HFFc6 (cell line): Measurements from ENCODE around the gene VAC14. TPM values are rescaled to one million over a fixed set of nuclear protein-coding genes. Genes with fewer than 3 reads are reported as not detected.
"Not testable (repeated sequence)": the region's sequence is repeated elsewhere in the genome, so short reads cannot be mapped to it uniquely, and the experiment has no call there.

Experiments used
- DNase-seq: peaks from one replicate; pipeline ENCODE4 v3.0.0-alpha.2; 2018
- H3K27ac Mint-ChIP-seq: 2 replicates; pipeline ENCODE4 v1.8.0; 2020; ENCODE audit warnings: mild to moderate bottlenecking, mixed read lengths
- H3K27me3 Mint-ChIP-seq: 2 replicates; pipeline ENCODE4 v1.8.0; 2021; ENCODE audit warnings: mild to moderate bottlenecking, moderate library complexity, mixed read lengths; ENCODE audit not compliant: insufficient read depth
- H3K36me3 Mint-ChIP-seq: 2 replicates; pipeline ENCODE4 v1.8.0; 2021; ENCODE audit warnings: low read depth, mixed read lengths
- H3K4me1 Mint-ChIP-seq: 2 replicates; pipeline ENCODE4 v1.8.0; 2020; ENCODE audit warnings: low read depth, mixed read lengths
- H3K4me3 Mint-ChIP-seq: 2 replicates; pipeline ENCODE4 v1.8.0; 2020; ENCODE audit warnings: mild to moderate bottlenecking, moderate library complexity, mixed read lengths
- H3K9me3 Mint-ChIP-seq: 2 replicates; pipeline ENCODE4 v1.8.0; 2020; ENCODE audit warnings: mild to moderate bottlenecking, mixed read lengths
- CTCF ChIP-seq: fragments of 200-600 bp; sonication (generic); IDR thresholded peaks from 2 replicates; pipeline ENCODE4 v1.5.0; 2021; ENCODE audit warnings: antibody characterized with exemption, mild to moderate bottlenecking
- total RNA-seq, 6 experiments: library from RNA; stranded (reverse); fragmentation: NEBNext Ultra II Directional; extraction: Animal tissue kit (Norgen Biotek cat#: 25700); gene quantifications; 2 replicates in 1 of 6; 3 replicates in 5 of 6; pipeline ENCODE4 v1.2.3, GENCODE V29; 2021

VAC14 gene
- total RNA-seq, 6 experiments from 2014 or later, result 34.5 to 45.5 (median 37.6) TPM

- no peak overlapping the region for H3K4me3 Mint-ChIP-seq
- DNase-seq, result no peak
- TF ChIP-seq CTCF, result no peak
- H3K27me3 Mint-ChIP-seq, result peaks cover 9% of the 10 kb centered on the region
- no peaks in the 10 kb centered on the region for H3K9me3 Mint-ChIP-seq
- H3K27ac Mint-ChIP-seq, result no peak overlapping the region
- H3K4me1 Mint-ChIP-seq, result no peaks in the 10 kb centered on the region
- H3K36me3 Mint-ChIP-seq, result peaks cover 29% of the 10 kb centered on the region
Observed at GRCh38 chr16:70674221-70675014, 126.5 kb downstream of the VAC14 start.

- H3K9me3 Mint-ChIP-seq, H3K27ac Mint-ChIP-seq, H3K4me1 Mint-ChIP-seq, H3K4me3 Mint-ChIP-seq, H3K27me3 Mint-ChIP-seq, DNase-seq: not testable (repeated sequence)
- peaks cover 53% of the 10 kb centered on the region for H3K36me3 Mint-ChIP-seq
Observed at GRCh38 chr16:70670938-70671337, 130.0 kb downstream of the VAC14 start.

GRCh38 chr16:70670175-70670574, 130.8 kb downstream of the VAC14 start:
- DNase-seq, result no peak
- no peak overlapping the region for H3K4me3 Mint-ChIP-seq
- peak overlapping the region; percentile 13; the same call in 1 of the 2 replicates for H3K27ac Mint-ChIP-seq
- no peaks in the 10 kb centered on the region for H3K4me1 Mint-ChIP-seq
- H3K9me3 Mint-ChIP-seq, result no peaks in the 10 kb centered on the region
- H3K27me3 Mint-ChIP-seq, result peaks cover 6% of the 10 kb centered on the region; the same call in 1 of the 2 replicates
- no peak for TF ChIP-seq CTCF
- H3K36me3 Mint-ChIP-seq, result peaks cover 57% of the 10 kb centered on the region

GRCh38 chr16:70665806-70666735, 134.9 kb downstream of the VAC14 start:
- TF ChIP-seq CTCF, result no peak
- Mint-ChIP-seq H3K27me3 (peaks cover 13% of the 10 kb centered on the region; the same call in 1 of the 2 replicates), H3K9me3 (no peaks in the 10 kb centered on the region), H3K4me1 (no peaks in the 10 kb centered on the region), H3K27ac (peak overlapping the region; percentile 32; the same call in 1 of the 2 replicates), H3K4me3 (no peak overlapping the region), H3K36me3 (peaks cover 39% of the 10 kb centered on the region)
- no peak for DNase-seq

GRCh38 chr16:70665113-70665694, 135.8 kb downstream of the VAC14 start:
- peaks cover 17% of the 10 kb centered on the region for H3K27me3 Mint-ChIP-seq
- no peak for TF ChIP-seq CTCF
- H3K27ac Mint-ChIP-seq, result no peak overlapping the region
- DNase-seq, result no peak
- peaks cover 34% of the 10 kb centered on the region for H3K36me3 Mint-ChIP-seq
- no peaks in the 10 kb centered on the region; the same call in 1 of the 2 replicates for H3K4me1 Mint-ChIP-seq
- no peak overlapping the region for H3K4me3 Mint-ChIP-seq
- no peaks in the 10 kb centered on the region for H3K9me3 Mint-ChIP-seq
